ENCODE data around the gene MAP3K19.
A peak's percentile ranks its signal among the peaks of the same experiment; 100 is the strongest.

The MAP3K19 gene

GRCh38 chr2:134943540-134943939, 103.7 kb downstream of the MAP3K19 start:
- H3K4me3 Mint-ChIP-seq: no peak overlapping the region
- H3K27ac Mint-ChIP-seq: no peak overlapping the region
- no peak for TF ChIP-seq CTCF (IDR thresholded peaks at IDR 0.05)
- no peaks in the 10 kb centered on the region for H3K27me3 Mint-ChIP-seq (ENCODE audit: low read depth, poor library complexity)
- no peaks in the 10 kb centered on the region for H3K9me3 Mint-ChIP-seq
- H3K4me1 Mint-ChIP-seq: no peaks in the 10 kb centered on the region
- no peak for DNase-seq
- peaks cover 73% of the 10 kb centered on the region for H3K36me3 Mint-ChIP-seq (ENCODE audit: low read depth)

- Mint-ChIP-seq H3K36me3 (ENCODE audit: low read depth) (peaks cover 51% of the 10 kb centered on the region), H3K27ac (peak overlapping the region; percentile 57), H3K9me3 (no peaks in the 10 kb centered on the region), H3K4me3 (no peak overlapping the region), H3K4me1 (no peaks in the 10 kb centered on the region), H3K27me3 (ENCODE audit: low read depth, poor library complexity) (no peaks in the 10 kb centered on the region)
- TF ChIP-seq CTCF (IDR thresholded peaks at IDR 0.05): no peak
- no peak for DNase-seq
Measured at GRCh38 chr2:134936691-134937090, 110.6 kb downstream of the MAP3K19 start.

DNA sequence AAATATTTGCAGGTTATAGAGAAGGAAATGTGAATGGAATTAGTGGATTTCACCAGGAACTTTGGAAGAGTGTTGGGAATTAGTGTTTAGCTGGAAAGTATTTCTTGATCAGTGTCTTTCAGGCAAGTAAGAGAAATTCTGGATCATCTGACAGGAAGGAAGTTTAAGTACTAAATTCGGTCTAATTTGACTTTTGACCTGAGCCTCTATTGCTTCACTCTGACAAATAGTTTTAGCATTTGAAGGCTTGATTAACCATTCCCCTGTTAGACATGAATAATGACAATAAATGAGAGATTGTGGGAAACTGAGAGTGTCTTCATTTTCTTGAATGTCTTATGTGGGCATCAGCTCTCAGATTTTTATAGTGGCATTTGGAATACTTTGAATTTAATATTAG, 112.6 kb downstream of the MAP3K19 start:
- TF ChIP-seq CTCF (IDR thresholded peaks at IDR 0.05): no peak
- Mint-ChIP-seq H3K4me3 (no peak overlapping the region), H3K27me3 (ENCODE audit: low read depth, poor library complexity) (no peaks in the 10 kb centered on the region), H3K4me1 (no peaks in the 10 kb centered on the region), H3K9me3 (no peaks in the 10 kb centered on the region), H3K27ac (peak overlapping the region; percentile 65), H3K36me3 (ENCODE audit: low read depth) (peaks cover 54% of the 10 kb centered on the region)
- DNase-seq: no peak

DNA sequence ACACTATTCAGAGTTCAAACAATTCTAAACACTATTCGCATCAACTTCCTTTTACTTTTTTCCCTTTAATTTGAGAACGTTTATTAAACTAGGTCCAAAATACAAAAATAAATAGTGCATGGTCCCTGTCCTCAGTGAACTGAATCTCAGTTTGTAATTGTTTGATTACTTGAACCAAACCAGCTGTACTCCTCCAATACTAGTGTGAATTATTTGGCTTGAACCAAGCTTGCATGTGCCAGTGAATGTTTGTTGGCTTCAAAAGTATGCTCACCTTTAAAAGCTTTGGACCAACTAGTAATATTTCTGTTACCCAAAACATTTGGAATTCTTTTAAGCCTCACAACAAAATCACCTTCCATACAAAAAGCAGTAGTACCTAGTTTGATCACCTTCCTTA, 113.1 kb downstream of the MAP3K19 start:
- TF ChIP-seq CTCF (IDR thresholded peaks at IDR 0.05): no peak
- no peak for DNase-seq
- no peaks in the 10 kb centered on the region for H3K27me3 Mint-ChIP-seq (ENCODE audit: low read depth, poor library complexity)
- no peaks in the 10 kb centered on the region for H3K4me1 Mint-ChIP-seq
- no peaks in the 10 kb centered on the region for H3K9me3 Mint-ChIP-seq
- H3K27ac Mint-ChIP-seq: peak overlapping the region; percentile 65
- no peak overlapping the region for H3K4me3 Mint-ChIP-seq
- H3K36me3 Mint-ChIP-seq (ENCODE audit: low read depth): peaks cover 50% of the 10 kb centered on the region

- Mint-ChIP-seq H3K27me3 (ENCODE audit: low read depth, poor library complexity) (no peaks in the 10 kb centered on the region), H3K4me1 (no peaks in the 10 kb centered on the region), H3K4me3 (no peak overlapping the region), H3K36me3 (ENCODE audit: low read depth) (peaks cover 47% of the 10 kb centered on the region), H3K9me3 (no peaks in the 10 kb centered on the region), H3K27ac (no peak overlapping the region)
- TF ChIP-seq CTCF (IDR thresholded peaks at IDR 0.05): no peak
- no peak for DNase-seq
Measured at GRCh38 chr2:134933732-134934131, 113.5 kb downstream of the MAP3K19 start.

DNA sequence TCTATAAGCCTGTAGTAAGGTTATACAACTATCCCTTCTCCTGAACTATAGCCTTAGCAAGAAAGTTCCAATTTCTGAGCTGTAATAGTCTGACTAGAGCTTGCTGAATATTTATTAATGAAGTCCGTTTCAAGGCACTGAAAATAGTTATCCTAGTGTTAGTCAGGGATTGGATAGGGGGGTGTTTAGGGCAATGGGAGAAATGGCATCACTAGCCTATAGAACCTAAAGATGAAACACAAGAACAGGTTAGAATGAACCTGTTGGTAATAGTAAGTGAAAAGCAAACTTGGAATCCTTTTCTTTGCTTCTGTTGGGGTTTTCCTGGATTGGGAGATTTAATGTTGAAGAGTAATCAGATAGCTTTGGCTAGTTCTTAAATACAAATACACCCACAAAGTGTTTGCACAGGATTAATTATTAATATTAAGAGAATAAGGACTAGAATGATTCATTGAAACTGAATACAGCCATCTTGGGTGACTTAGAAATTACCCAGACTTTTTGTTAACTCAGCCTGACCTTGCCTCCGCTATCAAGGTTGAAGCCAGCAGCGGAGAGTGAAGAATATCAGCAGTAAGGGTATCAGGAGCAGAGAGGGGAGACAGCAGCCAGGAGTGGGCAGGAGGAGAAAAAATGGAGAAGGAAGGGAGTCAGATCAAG, 114.3 kb downstream of the MAP3K19 start:
- Mint-ChIP-seq H3K27ac (peak overlapping the region; percentile 74), H3K27me3 (ENCODE audit: low read depth, poor library complexity) (no peaks in the 10 kb centered on the region), H3K4me1 (no peaks in the 10 kb centered on the region), H3K4me3 (no peak overlapping the region), H3K36me3 (ENCODE audit: low read depth) (peaks cover 45% of the 10 kb centered on the region), H3K9me3 (no peaks in the 10 kb centered on the region)
- DNase-seq: no peak
- TF ChIP-seq CTCF (IDR thresholded peaks at IDR 0.05): no peak
